Kidney epithelial cell (primary cell): ENCODE results near the gene SLC38A1. TPM values are rescaled to one million over a fixed set of nuclear protein-coding genes. Genes with fewer than 3 reads are reported as not detected.

Experiments
- DNase-seq: peaks from one replicate; pipeline ENCODE4 v3.0.0-alpha.2; 2010; ENCODE audit warnings: low read depth
- H3K27me3 ChIP-seq: 2 replicates; pipeline ENCODE4 v1.6.0; 2011; ENCODE audit warnings: low read length; ENCODE audit not compliant: control insufficient read depth, insufficient read depth
- H3K36me3 ChIP-seq: 2 replicates; pipeline ENCODE4 v1.5.1; 2011; ENCODE audit warnings: low read length; ENCODE audit not compliant: control insufficient read depth, insufficient read depth
- H3K4me3 ChIP-seq: 2 replicates; pipeline ENCODE4 v1.5.1; 2011; ENCODE audit warnings: low read depth, mild to moderate bottlenecking, control low read depth, low read length
- total RNA-seq: library from RNA; depleted of rRNA; stranded (reverse); fragments of >200 nt; gene quantifications from 2 replicates; pipeline ENCODE4 v1.2.3, GENCODE V29; 2015
- TF ChIP-seq, protein P1 (sequence below): IDR thresholded peaks from 2 replicates; pipeline ENCODE4 v1.5.1; 2011; ENCODE audit warnings: mild to moderate bottlenecking, moderate library complexity, low read length, control low read depth, inconsistent platforms; ENCODE audit not compliant: insufficient read depth, poor library complexity, severe bottlenecking

SLC38A1 gene
- total RNA-seq: 240 and 245 TPM in 2 replicates

- no peak for DNase-seq
- Histone ChIP-seq H3K4me3 (peak within 1 kb of the TSS; percentile 80), H3K27me3 (no peaks in the 10 kb centered on the region), H3K36me3 (no peaks in the 10 kb centered on the region)
- TF ChIP-seq, protein P1, sequence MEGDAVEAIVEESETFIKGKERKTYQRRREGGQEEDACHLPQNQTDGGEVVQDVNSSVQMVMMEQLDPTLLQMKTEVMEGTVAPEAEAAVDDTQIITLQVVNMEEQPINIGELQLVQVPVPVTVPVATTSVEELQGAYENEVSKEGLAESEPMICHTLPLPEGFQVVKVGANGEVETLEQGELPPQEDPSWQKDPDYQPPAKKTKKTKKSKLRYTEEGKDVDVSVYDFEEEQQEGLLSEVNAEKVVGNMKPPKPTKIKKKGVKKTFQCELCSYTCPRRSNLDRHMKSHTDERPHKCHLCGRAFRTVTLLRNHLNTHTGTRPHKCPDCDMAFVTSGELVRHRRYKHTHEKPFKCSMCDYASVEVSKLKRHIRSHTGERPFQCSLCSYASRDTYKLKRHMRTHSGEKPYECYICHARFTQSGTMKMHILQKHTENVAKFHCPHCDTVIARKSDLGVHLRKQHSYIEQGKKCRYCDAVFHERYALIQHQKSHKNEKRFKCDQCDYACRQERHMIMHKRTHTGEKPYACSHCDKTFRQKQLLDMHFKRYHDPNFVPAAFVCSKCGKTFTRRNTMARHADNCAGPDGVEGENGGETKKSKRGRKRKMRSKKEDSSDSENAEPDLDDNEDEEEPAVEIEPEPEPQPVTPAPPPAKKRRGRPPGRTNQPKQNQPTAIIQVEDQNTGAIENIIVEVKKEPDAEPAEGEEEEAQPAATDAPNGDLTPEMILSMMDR: no peak
These were observed at the start of gene SLC38A1 for GRCh38 chr12:46268583-46269428. Gene SLC38A1 (minus strand): TSS chr12:46269043. CDS start chr12:46239800, 29,243 bp downstream.

DNA sequence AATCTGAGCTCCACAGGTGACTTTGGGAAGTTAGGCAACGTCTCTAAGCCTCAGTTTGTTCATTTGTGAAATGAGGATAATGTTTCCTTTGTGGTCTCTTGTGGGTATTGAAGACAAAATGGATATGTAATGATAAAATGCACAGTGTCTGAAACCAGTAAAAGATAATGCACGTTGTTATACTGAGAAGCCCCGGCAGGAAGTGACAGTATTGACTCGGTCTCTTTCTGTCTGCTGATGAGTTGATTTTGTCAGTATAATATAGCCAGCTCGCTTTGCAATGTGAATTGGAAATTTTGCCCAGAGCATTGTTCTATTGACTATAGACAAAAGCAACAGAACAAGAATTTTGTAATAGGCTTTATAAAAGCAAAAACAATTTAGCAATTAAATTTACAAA, 49.2 kb upstream of the SLC38A1 start:
- no peak for DNase-seq
- no peaks in the 10 kb centered on the region for H3K27me3 ChIP-seq
- TF ChIP-seq, protein P1: no peak

DNA sequence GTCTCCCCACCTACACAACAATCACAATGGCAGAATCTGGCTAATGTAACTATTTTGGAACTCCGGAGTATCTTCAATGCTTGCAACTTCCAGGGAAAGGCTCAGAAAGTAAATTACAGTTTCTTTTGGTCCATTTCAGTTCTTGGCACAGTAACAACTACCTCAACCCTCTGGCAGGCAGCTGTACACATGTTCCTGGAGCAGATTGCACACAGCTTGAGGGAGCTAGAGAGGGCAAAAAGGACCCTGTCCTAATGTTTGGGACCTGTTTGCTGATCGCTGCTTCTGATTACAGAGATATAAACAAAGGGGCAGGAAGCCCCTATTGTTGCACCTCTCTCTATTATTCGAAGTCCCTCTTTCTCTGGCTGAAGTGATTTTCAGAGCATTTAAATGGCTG, 35.2 kb upstream of the SLC38A1 start:
- TF ChIP-seq, protein P1: no peak
- H3K4me3 ChIP-seq: no peak overlapping the region

More for the DNA sequence above, 49.2 kb upstream of the SLC38A1 start:
- H3K4me3 ChIP-seq: no peak overlapping the region
- H3K36me3 ChIP-seq: no peaks in the 10 kb centered on the region

GRCh38 chr12:46303039-46303666, 34.3 kb upstream of the SLC38A1 start:
- TF ChIP-seq, protein P1: peak; percentile 59
- DNase-seq: no peak
- Histone ChIP-seq H3K27me3 (no peaks in the 10 kb centered on the region), H3K36me3 (no peaks in the 10 kb centered on the region), H3K4me3 (no peak overlapping the region)

More for the DNA sequence above, 35.2 kb upstream of the SLC38A1 start:
- Histone ChIP-seq H3K36me3 (no peaks in the 10 kb centered on the region), H3K27me3 (no peaks in the 10 kb centered on the region)
- no peak for DNase-seq

- no peak overlapping the region for H3K4me3 ChIP-seq
- H3K27me3 ChIP-seq: no peaks in the 10 kb centered on the region
- DNase-seq: no peak
- no peaks in the 10 kb centered on the region for H3K36me3 ChIP-seq
- TF ChIP-seq, protein P1: no peak
These were observed 32.1 kb upstream of the SLC38A1 start for GRCh38 chr12:46300910-46301309.
